Common myeloid progenitor, CD34-positive (primary cell): ENCODE results near the gene BAIAP2.

Source experiments
- CTCF ChIA-PET: fragments of 350-600 bp; sonication (Branson Sonifier 250); formaldehyde crosslinking; loops from one replicate; lab custom pipeline; 2021; ENCODE audit warnings: antibody characterized with exemption; lab: Charles Lee
- POLR2A ChIA-PET: fragments of 350-600 bp; sonication (Branson Sonifier 250); formaldehyde crosslinking; loops from one replicate; lab custom pipeline; 2021; ENCODE audit warnings: antibody characterized with exemption; lab: Charles Lee
- DNase-seq, 3 donors: peaks; one replicate each; pipeline versions ENCODE4 v3.0.0 to v3.0.0-alpha.2; 2013
- H3K27ac ChIP-seq, 2 experiments: 1 replicate in 1 of 2; 2 replicates in 1 of 2; pipeline ENCODE4 v1.7.0; 2013; ENCODE audit warnings: inconsistent platforms in 2 of 2, low read length in 2 of 2, mild to moderate bottlenecking in 2 of 2, low read depth in 1 of 2, moderate library complexity in 1 of 2; ENCODE audit not compliant: severe bottlenecking in 2 of 2, insufficient read depth in 1 of 2, poor library complexity in 1 of 2
- H3K27me3 ChIP-seq, 5 experiments: replicated peaks in 2 of 5; 1 replicate in 3 of 5; 2 replicates in 2 of 5; pipeline versions ENCODE4 v1.6.1 to v1.7.0; 2013; ENCODE audit warnings: low read length in 4 of 5, mild to moderate bottlenecking in 2 of 5, moderate library complexity in 2 of 5, inconsistent platforms in 1 of 5; ENCODE audit not compliant: insufficient read depth in 5 of 5, control insufficient read depth in 4 of 5
- H3K36me3 ChIP-seq, 4 experiments: 1 replicate in 2 of 4; 2 replicates in 2 of 4; pipeline versions ENCODE4 v1.6.1 to v1.7.0; 2013; ENCODE audit warnings: low read length in 3 of 4, control low read depth in 1 of 4, mild to moderate bottlenecking in 1 of 4; ENCODE audit not compliant: control insufficient read depth in 4 of 4, insufficient read depth in 4 of 4
- H3K4me1 ChIP-seq, 4 experiments: 1 replicate in 3 of 4; 2 replicates in 1 of 4; pipeline versions ENCODE4 v1.6.1 to v1.7.1; 2013; ENCODE audit warnings: low read length in 3 of 4, mild to moderate bottlenecking in 3 of 4, control low read depth in 1 of 4, inconsistent platforms in 1 of 4, moderate library complexity in 1 of 4; ENCODE audit not compliant: control insufficient read depth in 4 of 4, insufficient read depth in 4 of 4; ENCODE audit errors: control extremely low read depth in 1 of 4
- H3K4me3 ChIP-seq, 7 experiments: 1 replicate in 4 of 7; 2 replicates in 3 of 7; pipeline versions ENCODE4 v1.5.1 to v1.7.0; 2013; ENCODE audit warnings: mild to moderate bottlenecking in 7 of 7, low read length in 6 of 7, moderate library complexity in 6 of 7, inconsistent platforms in 2 of 7, low read depth in 2 of 7, control low read depth in 1 of 7; ENCODE audit not compliant: insufficient read depth in 4 of 7, control insufficient read depth in 1 of 7; ENCODE audit errors: extremely low read depth in 1 of 7
- H3K9me3 ChIP-seq, 5 experiments: 1 replicate in 4 of 5; 2 replicates in 1 of 5; pipeline versions ENCODE4 v1.6.1 to v1.7.1; 2013; ENCODE audit warnings: low read length in 4 of 5, mild to moderate bottlenecking in 2 of 5, inconsistent platforms in 1 of 5, low read depth in 1 of 5, moderate library complexity in 1 of 5; ENCODE audit not compliant: control insufficient read depth in 4 of 5, insufficient read depth in 2 of 5; ENCODE audit errors: control extremely low read depth in 1 of 5
- WGBS: methylation state at CpG from one replicate; pipeline ENCODE4 v1.1.5; 2013; ENCODE audit not compliant: insufficient coverage; 5-methylcytosine and 5-hydroxymethylcytosine counted together

BAIAP2 gene

GRCh38 chr17:81053041-81053970 is 18.4 kb downstream of the BAIAP2 start:
- Histone ChIP-seq H3K9me3 (no peaks in the 10 kb centered on the region), H3K4me3 (no peak overlapping the region), H3K27ac (no peak overlapping the region), H3K36me3 (no peaks in the 10 kb centered on the region), H3K27me3 (no peaks in the 10 kb centered on the region), H3K4me1 (peaks cover 0 to 22% (median 15%) of the 10 kb centered on the region in 4 experiments)
- CTCF ChIA-PET = no interaction called here
- WGBS = 97% methylated on average over 19 of the region's 42 CpGs
- DNase-seq = no peak
- POLR2A ChIA-PET = no interaction called here

DNA sequence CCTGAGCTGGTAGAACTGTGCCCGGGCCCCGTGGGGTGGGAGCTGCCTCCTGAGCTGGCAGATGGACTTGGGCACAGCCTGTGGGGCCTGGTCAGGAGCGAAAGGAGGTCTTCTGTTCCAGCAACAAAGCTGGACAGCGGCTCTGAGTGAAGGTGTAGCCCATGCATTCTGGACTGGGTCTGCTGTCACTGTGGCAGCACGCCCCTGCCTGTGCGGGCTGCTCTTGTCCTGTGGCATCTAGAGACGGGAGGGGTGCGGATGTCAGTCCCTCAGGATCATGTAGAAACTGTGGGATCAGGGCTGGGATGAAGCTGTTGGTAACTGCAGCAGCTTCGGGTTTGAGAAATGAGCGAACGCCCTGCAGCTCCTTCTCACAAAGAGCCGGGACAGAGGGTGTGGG is 19.4 kb downstream of the BAIAP2 start:
- CTCF ChIA-PET = no interaction called here
- Histone ChIP-seq H3K9me3 (no peaks in the 10 kb centered on the region), H3K36me3 (no peaks in the 10 kb centered on the region), H3K4me1 (peaks cover 0 to 12% (median 7%) of the 10 kb centered on the region in 4 experiments), H3K27me3 (no peaks in the 10 kb centered on the region), H3K4me3 (no peak overlapping the region), H3K27ac (no peak overlapping the region)
- WGBS = 94% methylated on average over 11 of the region's 12 CpGs
- POLR2A ChIA-PET = no interaction called here
- no peak for DNase-seq

DNA sequence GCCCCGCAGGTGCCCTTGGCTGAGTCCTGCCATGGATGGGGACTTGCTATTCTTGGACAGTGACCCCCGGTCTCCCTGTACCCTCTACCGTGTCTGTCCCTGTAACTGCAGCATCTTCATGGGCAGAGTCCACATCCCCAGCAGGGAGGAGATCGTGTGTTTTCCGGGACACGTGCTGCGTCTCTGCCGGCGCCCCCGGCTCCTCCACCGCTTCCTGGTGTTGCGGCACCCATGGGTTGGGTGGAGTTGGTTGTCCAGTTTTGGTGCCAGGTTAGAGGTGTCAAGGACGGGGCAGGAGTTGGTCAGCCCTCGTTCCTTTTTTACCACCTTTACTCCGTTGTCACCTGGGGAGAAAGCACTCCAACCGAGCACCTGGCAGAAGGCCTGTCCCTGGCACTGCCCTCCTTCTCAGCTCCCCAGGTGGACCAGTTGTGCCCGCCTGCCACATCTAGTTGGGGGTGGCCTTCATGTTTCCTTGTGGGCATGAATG is 20.0 kb downstream of the BAIAP2 start:
- Histone ChIP-seq H3K4me1 (peaks cover 0 to 6% (median under 1%) of the 10 kb centered on the region in 4 experiments), H3K36me3 (no peaks in the 10 kb centered on the region), H3K9me3 (no peaks in the 10 kb centered on the region), H3K4me3 (no peak overlapping the region), H3K27me3 (no peaks in the 10 kb centered on the region), H3K27ac (no peak overlapping the region)
- ChIA-PET POLR2A (no interaction called here), CTCF (no interaction called here)
- DNase-seq = no peak
- 95% methylated on average over 16 of the region's 17 CpGs for WGBS

DNA sequence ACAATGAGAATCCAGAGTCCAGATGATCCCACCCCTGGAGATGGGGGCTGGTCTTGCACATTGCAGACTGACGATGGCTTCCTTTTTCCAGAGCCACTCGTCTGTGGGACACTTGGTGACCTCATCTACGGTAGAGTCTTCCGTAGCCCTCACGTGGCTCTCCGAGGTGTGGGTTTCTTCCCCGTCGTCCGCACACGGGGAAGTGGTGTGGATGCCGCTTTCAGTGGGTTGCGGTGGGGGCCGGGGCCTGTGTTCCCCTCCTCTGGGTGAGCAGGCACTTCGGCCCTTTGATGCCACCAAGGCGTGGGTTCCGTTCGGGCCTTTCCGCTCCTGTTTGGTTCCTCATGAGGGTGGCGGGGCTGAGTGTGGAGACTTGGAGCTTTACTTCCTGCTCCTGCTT is 21.4 kb downstream of the BAIAP2 start:
- H3K36me3 ChIP-seq = no peaks in the 10 kb centered on the region
- 96% methylated on average over 15 of the region's 19 CpGs for WGBS
- no peak for DNase-seq
- H3K9me3 ChIP-seq = no peaks in the 10 kb centered on the region
- no peaks in the 10 kb centered on the region for H3K27me3 ChIP-seq
- ChIA-PET CTCF (no interaction called here), POLR2A (no interaction called here)
- no peaks in the 10 kb centered on the region for H3K4me1 ChIP-seq
- H3K27ac ChIP-seq = no peak overlapping the region
- no peak overlapping the region for H3K4me3 ChIP-seq

- 94% methylated on average over 12 of the region's 14 CpGs for WGBS
- H3K27ac ChIP-seq = no peak overlapping the region
- H3K36me3 ChIP-seq = no peaks in the 10 kb centered on the region
- H3K4me1 ChIP-seq = no peaks in the 10 kb centered on the region
- no peak overlapping the region for H3K4me3 ChIP-seq
- no peaks in the 10 kb centered on the region for H3K9me3 ChIP-seq
- ChIA-PET CTCF (interaction anchor here (0.6 to 1.3 kb wide), 2 partner anchors 31 to 87 kb away, joined by 3 read pairs; no protein-coding TSS in a partner anchor), POLR2A (no interaction called here)
- DNase-seq = no peak
- no peaks in the 10 kb centered on the region for H3K27me3 ChIP-seq
Observed at GRCh38 chr17:81057079-81057730, 22.3 kb downstream of the BAIAP2 start.

DNA sequence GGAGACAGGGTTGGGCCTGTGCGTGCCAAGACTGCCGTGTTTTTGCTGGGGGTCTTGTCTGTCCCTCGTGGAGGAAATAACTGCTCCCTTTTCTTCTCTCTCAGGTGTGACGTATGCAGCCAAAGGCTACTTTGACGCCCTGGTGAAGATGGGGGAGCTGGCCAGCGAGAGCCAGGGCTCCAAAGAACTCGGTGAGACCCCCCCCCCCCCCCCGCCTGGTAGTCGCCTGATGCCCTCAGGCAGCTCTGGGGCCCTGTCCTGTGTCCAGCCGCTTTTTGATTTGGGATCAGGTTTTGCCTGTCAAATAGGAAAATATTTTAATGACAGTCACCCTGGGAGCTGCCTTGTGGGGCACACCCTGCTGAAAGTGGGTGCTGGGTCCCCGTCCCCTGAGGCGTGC is 22.8 kb downstream of the BAIAP2 start:
- H3K4me3 ChIP-seq = no peak overlapping the region
- H3K9me3 ChIP-seq = no peaks in the 10 kb centered on the region
- no peaks in the 10 kb centered on the region for H3K4me1 ChIP-seq
- ChIA-PET CTCF (interaction anchor here (0.6 to 1.3 kb wide), 2 partner anchors 32 to 88 kb away, joined by 3 read pairs; no protein-coding TSS in a partner anchor), POLR2A (no interaction called here)
- H3K36me3 ChIP-seq = no peaks in the 10 kb centered on the region
- WGBS = 94% methylated on average over 7 of the region's 12 CpGs
- H3K27me3 ChIP-seq = no peaks in the 10 kb centered on the region
- no peak for DNase-seq
- no peak overlapping the region for H3K27ac ChIP-seq
